ENCODE data around the gene KIF15. TPM values are rescaled to one million over a fixed set of nuclear protein-coding genes. Genes with fewer than 3 reads are reported as not detected.

Gene KIF15, protein sequence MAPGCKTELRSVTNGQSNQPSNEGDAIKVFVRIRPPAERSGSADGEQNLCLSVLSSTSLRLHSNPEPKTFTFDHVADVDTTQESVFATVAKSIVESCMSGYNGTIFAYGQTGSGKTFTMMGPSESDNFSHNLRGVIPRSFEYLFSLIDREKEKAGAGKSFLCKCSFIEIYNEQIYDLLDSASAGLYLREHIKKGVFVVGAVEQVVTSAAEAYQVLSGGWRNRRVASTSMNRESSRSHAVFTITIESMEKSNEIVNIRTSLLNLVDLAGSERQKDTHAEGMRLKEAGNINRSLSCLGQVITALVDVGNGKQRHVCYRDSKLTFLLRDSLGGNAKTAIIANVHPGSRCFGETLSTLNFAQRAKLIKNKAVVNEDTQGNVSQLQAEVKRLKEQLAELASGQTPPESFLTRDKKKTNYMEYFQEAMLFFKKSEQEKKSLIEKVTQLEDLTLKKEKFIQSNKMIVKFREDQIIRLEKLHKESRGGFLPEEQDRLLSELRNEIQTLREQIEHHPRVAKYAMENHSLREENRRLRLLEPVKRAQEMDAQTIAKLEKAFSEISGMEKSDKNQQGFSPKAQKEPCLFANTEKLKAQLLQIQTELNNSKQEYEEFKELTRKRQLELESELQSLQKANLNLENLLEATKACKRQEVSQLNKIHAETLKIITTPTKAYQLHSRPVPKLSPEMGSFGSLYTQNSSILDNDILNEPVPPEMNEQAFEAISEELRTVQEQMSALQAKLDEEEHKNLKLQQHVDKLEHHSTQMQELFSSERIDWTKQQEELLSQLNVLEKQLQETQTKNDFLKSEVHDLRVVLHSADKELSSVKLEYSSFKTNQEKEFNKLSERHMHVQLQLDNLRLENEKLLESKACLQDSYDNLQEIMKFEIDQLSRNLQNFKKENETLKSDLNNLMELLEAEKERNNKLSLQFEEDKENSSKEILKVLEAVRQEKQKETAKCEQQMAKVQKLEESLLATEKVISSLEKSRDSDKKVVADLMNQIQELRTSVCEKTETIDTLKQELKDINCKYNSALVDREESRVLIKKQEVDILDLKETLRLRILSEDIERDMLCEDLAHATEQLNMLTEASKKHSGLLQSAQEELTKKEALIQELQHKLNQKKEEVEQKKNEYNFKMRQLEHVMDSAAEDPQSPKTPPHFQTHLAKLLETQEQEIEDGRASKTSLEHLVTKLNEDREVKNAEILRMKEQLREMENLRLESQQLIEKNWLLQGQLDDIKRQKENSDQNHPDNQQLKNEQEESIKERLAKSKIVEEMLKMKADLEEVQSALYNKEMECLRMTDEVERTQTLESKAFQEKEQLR (N-terminal part only)
- total RNA-seq, result 1 to 10 TPM in 1 of 4 donors, under 1 TPM in 3; 0.25 to 1.6 (median 0.38) TPM

DNA sequence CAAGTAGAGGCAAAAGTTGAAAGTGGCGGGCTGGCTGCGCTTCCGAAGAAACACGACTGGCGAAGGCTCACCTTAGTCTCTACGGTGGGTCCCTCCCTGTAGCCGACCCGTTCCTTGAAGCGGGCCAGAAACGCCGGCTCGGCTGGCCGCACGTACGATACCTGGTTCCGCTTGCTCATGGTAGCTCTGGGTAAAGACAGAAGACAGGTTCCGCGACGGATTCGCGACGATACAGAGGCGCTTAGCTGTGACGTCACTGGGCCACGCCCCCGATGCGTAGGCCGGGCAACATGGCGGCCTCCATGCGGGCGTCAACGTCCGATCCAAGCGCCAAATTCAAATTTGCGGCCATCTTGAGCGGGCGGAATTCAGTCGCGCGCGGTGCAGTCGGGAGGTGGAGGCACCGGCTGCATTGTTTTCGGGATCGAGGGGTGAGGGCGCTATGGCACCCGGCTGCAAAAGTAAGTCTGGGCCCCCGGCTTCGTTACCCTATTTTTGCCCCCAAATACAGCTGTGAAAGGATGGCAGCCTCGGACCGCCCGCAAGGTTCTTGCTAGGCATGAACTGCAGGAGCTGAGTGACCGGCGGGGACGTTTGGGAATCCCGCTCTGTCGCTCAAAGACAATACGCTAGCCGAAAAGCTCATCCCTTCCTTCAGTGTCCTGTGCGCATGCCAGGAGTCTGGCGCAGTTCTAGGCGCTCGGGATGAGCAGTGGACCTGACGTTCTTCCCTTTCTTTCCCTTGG lies at the start of gene KIF15, which contains the start of gene KIAA1143:
Gene KIF15, plus strand, starts transcription at position 371 of the 746 bp plus-strand sequence. Its CDS starts 72 bp downstream, at position 443.
Gene KIAA1143, minus strand, starts transcription at position 196 of the 746 bp plus-strand sequence. Its CDS starts 17 bp downstream, at position 179.
- intact Hi-C loops (cut with DNase I; ENCODE audit: low total_unique reads), result loop anchor here (1.0 to 5.0 kb wide), 7 partner anchors 32 to 424 kb away; partner anchors contain the start of genes EXOSC7, TCAIM, TMEM42 and ZDHHC3
- TF ChIP-seq POLR2A (IDR thresholded peaks at IDR 0.05), result peak; percentile 59 to 76
- TF ChIP-seq, protein P1, sequence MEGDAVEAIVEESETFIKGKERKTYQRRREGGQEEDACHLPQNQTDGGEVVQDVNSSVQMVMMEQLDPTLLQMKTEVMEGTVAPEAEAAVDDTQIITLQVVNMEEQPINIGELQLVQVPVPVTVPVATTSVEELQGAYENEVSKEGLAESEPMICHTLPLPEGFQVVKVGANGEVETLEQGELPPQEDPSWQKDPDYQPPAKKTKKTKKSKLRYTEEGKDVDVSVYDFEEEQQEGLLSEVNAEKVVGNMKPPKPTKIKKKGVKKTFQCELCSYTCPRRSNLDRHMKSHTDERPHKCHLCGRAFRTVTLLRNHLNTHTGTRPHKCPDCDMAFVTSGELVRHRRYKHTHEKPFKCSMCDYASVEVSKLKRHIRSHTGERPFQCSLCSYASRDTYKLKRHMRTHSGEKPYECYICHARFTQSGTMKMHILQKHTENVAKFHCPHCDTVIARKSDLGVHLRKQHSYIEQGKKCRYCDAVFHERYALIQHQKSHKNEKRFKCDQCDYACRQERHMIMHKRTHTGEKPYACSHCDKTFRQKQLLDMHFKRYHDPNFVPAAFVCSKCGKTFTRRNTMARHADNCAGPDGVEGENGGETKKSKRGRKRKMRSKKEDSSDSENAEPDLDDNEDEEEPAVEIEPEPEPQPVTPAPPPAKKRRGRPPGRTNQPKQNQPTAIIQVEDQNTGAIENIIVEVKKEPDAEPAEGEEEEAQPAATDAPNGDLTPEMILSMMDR (IDR thresholded peaks at IDR 0.05 in 4 of 5, conservative IDR thresholded peaks at IDR 0.05 in 1 of 5), result no peak
- peak within 1 kb of the TSS; percentile 77 to 91 (median 88) for H3K27ac ChIP-seq

GRCh38 chr3:44712455-44713075 lies 49.0 kb upstream of the KIF15 start, which contains the start of gene ZNF502:
Gene ZNF502, plus strand, starts transcription at chr3:44712660. Its CDS starts 7,602 bp downstream, at chr3:44720262.
- in situ Hi-C loops (cut with MboI; ENCODE audit: low sequenced_read_pairs in 4 of 4) (no loop called here), intact Hi-C loops (cut with DNase I; ENCODE audit: low total_unique reads) (loop anchor here (1.0 to 5.0 kb wide), 3 partner anchors 17 to 150 kb away; partner anchors contain the start of genes KIAA1143, KIF15, TMEM42 and ZNF501)
- H3K27me3 ChIP-seq, result peaks cover 0 to 3% (median 0%) of the 10 kb centered on the region in 3 donors
- H3K27ac ChIP-seq, result peak within 1 kb of the TSS; percentile 60 to 70 (median 66)
- H3K36me3 ChIP-seq, result peaks cover 0 to 8% of the 10 kb centered on the region in 2 donors
- ATAC-seq (peak; percentile 75 to 96), DNase-seq (peak; percentile 60 to 78)
- peak in 1 of 2 donors; percentile 34 for TF ChIP-seq POLR2A (IDR thresholded peaks at IDR 0.05)
- TF ChIP-seq, protein P1 (IDR thresholded peaks at IDR 0.05 in 4 of 5, conservative IDR thresholded peaks at IDR 0.05 in 1 of 5), result peak in 3 of 5 experiments; percentile 31 to 45 (median 42)
- peaks cover 0 to 4% of the 10 kb centered on the region in 2 donors for H3K4me1 ChIP-seq
- H3K4me3 ChIP-seq, result peak within 1 kb of the TSS; percentile 68 to 90 (median 88)
- H3K9me3 ChIP-seq, result peaks cover 0 to 7% (median 0%) of the 10 kb centered on the region in 3 donors

More for the DNA sequence above, at the start of gene KIF15, which contains the start of gene KIAA1143:
- ATAC-seq (peak; percentile 100), DNase-seq (peak; percentile 90 to 93)
- peaks cover 11 to 12% of the 10 kb centered on the region in 2 donors for H3K4me1 ChIP-seq
- H3K36me3 ChIP-seq, result peaks cover 0 to 22% of the 10 kb centered on the region in 2 donors
- in situ Hi-C loops (cut with MboI; ENCODE audit: low sequenced_read_pairs in 4 of 4), result loop anchor here in 1 of 4 donors (10.0 kb wide), 1 partner anchor 213 kb away; the partner anchor contains the start of genes EXOSC7 and ZDHHC3
- H3K27me3 ChIP-seq, result no peaks in the 10 kb centered on the region
- H3K4me3 ChIP-seq, result peak within 1 kb of the TSS; percentile 60 to 100 (median 74)
- H3K9me3 ChIP-seq, result peaks cover 0 to 6% (median 0%) of the 10 kb centered on the region in 3 donors

DNA sequence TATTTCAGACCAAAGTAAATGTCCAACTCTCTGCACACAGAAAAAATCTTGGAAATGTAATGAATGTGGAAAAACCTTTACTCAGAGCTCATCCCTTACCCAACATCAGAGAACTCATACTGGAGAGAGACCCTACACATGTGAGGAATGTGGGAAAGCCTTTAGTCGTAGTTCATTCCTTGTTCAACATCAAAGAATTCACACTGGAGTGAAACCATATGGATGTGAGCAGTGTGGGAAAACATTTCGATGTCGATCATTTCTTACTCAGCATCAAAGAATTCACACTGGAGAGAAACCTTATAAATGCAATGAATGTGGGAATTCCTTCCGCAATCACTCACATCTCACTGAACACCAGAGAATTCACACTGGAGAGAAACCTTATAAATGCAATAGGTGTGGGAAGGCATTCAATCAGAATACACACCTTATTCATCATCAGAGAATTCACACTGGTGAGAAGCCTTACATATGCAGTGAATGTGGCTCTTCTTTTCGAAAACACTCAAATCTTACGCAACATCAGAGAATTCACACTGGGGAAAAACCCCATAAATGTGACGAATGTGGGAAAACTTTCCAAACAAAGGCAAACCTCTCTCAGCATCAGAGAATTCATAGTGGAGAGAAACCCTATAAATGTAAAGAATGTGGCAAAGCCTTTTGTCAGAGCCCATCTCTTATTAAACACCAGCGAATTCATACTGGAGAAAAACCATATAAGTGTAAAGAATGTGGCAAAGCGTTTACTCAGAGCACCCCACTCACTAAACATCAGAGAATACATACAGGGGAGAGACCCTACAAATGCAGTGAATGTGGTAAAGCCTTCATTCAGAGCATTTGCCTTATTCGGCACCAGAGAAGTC lies 40.1 kb upstream of the KIF15 start:
- in situ Hi-C loops (cut with MboI; ENCODE audit: low sequenced_read_pairs in 4 of 4), result no loop called here
- no peak for TF ChIP-seq POLR2A (IDR thresholded peaks at IDR 0.05)
- TF ChIP-seq, protein P1 (IDR thresholded peaks at IDR 0.05 in 4 of 5, conservative IDR thresholded peaks at IDR 0.05 in 1 of 5), result no peak
- peaks cover 10 to 64% of the 10 kb centered on the region in 2 donors for H3K36me3 ChIP-seq
- H3K4me3 ChIP-seq, result peak overlapping the region in 1 of 4 donors; percentile 35
- intact Hi-C loops (cut with DNase I; ENCODE audit: low total_unique reads), result no loop called here
- ATAC-seq, result no peak
- H3K4me1 ChIP-seq, result no peaks in the 10 kb centered on the region
- peaks cover 16 to 73% (median 43%) of the 10 kb centered on the region in 3 donors for H3K9me3 ChIP-seq
- no peak overlapping the region for H3K27ac ChIP-seq
- DNase-seq, result no peak
- H3K27me3 ChIP-seq, result no peaks in the 10 kb centered on the region

All from gastrocnemius medialis (tissue), 4 donors.